HepG2 (cell line): ENCODE results near the gene FBLN7. TPM values are rescaled to one million over a fixed set of nuclear protein-coding genes. Genes with fewer than 3 reads are reported as not detected.

ENCODE experiments used
- ATAC-seq: fragments of 200-7000 bp; cut with Tn5 transposase; 3 replicates; pipeline ENCODE4 v1.9.1; 2020; ENCODE audit warnings: mild to moderate bottlenecking, moderate library complexity
- BruUV-seq: library from RNA; stranded (reverse); fragments of 400-500 nt; replicated peaks from 2 replicates; lab custom pipeline; 2021; lab: Mats Ljungman, UMichigan
- CTCF ChIA-PET: fragments of 300-600 bp; formaldehyde crosslinking; extraction: SDS; loops from one replicate; lab custom pipeline; 2021; ENCODE audit warnings: low total read pairs, inconsistent platforms, low intra/inter-chr PET ratio; lab: Yijun Ruan, JAX
- POLR2A ChIA-PET: fragments of 350-600 bp; sonication (Branson Sonifier 250); formaldehyde crosslinking; loops from one replicate; lab custom pipeline; 2020; ENCODE audit warnings: antibody characterized with exemption, inconsistent platforms; lab: Yijun Ruan, JAX
- DNase-seq: peaks from one replicate; pipeline ENCODE4 v3.0.0-alpha.2; 2015; ENCODE audit warnings: low spot score
- FAIRE-seq: peaks from 3 replicates; lab custom pipeline; 2011; peaks lifted over from hg19 to GRCh38; lab: Jason Lieb, UNC
- H2AFZ ChIP-seq: one replicate; pipeline ENCODE4 v1.6.1; 2011; ENCODE audit warnings: low read length, inconsistent platforms
- H3K27ac ChIP-seq: fragments of 300-600 bp; 3 replicates; pipeline ENCODE4 v1.8.0; 2011; ENCODE audit warnings: mixed run types, mild to moderate bottlenecking, mixed read lengths, low read length, inconsistent platforms; ENCODE audit not compliant: insufficient read depth; ENCODE audit errors: extremely low read length
- H3K27me3 ChIP-seq, 2 experiments: fragments of 200-600 bp in 1 of 2; 2 replicates in 1 of 2; 3 replicates in 1 of 2; pipeline versions ENCODE4 v1.6.0 to v1.8.0; 2011; ENCODE audit warnings: low read length in 2 of 2, mild to moderate bottlenecking in 2 of 2, moderate library complexity in 2 of 2, inconsistent platforms in 1 of 2; ENCODE audit not compliant: insufficient read depth in 2 of 2, control insufficient read depth in 1 of 2
- H3K36me3 ChIP-seq, 2 experiments: fragments of 200-600 bp in 1 of 2; replicated peaks in 1 of 2; 2 replicates in 1 of 2; 3 replicates in 1 of 2; pipeline versions ENCODE4 v1.5.1 to v1.8.0; 2011; ENCODE audit warnings: low read length in 2 of 2, inconsistent platforms in 1 of 2; ENCODE audit not compliant: insufficient read depth in 2 of 2, control insufficient read depth in 1 of 2
- H3K4me1 ChIP-seq: 2 replicates; pipeline ENCODE4 v1.5.1; 2012; ENCODE audit warnings: low read length, inconsistent platforms; ENCODE audit not compliant: insufficient read depth
- H3K4me2 ChIP-seq: 2 replicates; pipeline ENCODE4 v1.6.0; 2011; ENCODE audit warnings: low read depth, low read length, inconsistent platforms
- H3K4me3 ChIP-seq, 3 experiments: fragments of 200-600 bp in 1 of 3; sonication (generic), shearing (Covaris generic) in 1 of 3; replicated peaks in 1 of 3; 2 replicates each; pipeline ENCODE4 v1.5.1; 2011 to 2016; ENCODE audit warnings: low read length in 3 of 3, inconsistent platforms in 2 of 3, low read depth in 2 of 3, mild to moderate bottlenecking in 2 of 3, control low read depth in 1 of 3, mixed read lengths in 1 of 3; ENCODE audit not compliant: insufficient read depth in 1 of 3
- H3K79me2 ChIP-seq: one replicate; pipeline ENCODE4 v1.6.1; 2011; ENCODE audit warnings: low read length, inconsistent platforms; ENCODE audit not compliant: insufficient read depth
- H3K9ac ChIP-seq: 2 replicates; pipeline ENCODE4 v1.6.0; 2011; ENCODE audit warnings: mild to moderate bottlenecking, low read depth, low read length, inconsistent platforms; ENCODE audit not compliant: insufficient read depth
- H3K9me3 ChIP-seq: 2 replicates; pipeline ENCODE4 v1.5.1; 2012; ENCODE audit warnings: mild to moderate bottlenecking, low read length
- H4K20me1 ChIP-seq: 2 replicates; pipeline ENCODE4 v1.6.0; 2011; ENCODE audit warnings: inconsistent platforms, mild to moderate bottlenecking, low read length, moderate library complexity; ENCODE audit not compliant: insufficient read depth
- CEBPB ChIP-seq: IDR thresholded peaks from 2 replicates; pipeline ENCODE4 v1.6.1; 2011; ENCODE audit warnings: low read depth, low read length, improper control_type of control experiment, borderline replicate concordance
- ERF ChIP-seq: IDR thresholded peaks from 2 replicates; pipeline ENCODE4 v1.6.1; 2018; ENCODE audit warnings: missing biosample characterization, missing genetic modification reagents
- KAT2B ChIP-seq: fragments of 150-350 bp; IDR thresholded peaks from 2 replicates; pipeline ENCODE4 v1.6.1; 2014; ENCODE audit warnings: low read depth, low read length, borderline replicate concordance
- KLF13 ChIP-seq: sonication (generic); formaldehyde crosslinking; IDR thresholded peaks from 2 replicates; pipeline ENCODE4 v1.4.0; 2020; ENCODE audit warnings: mild to moderate bottlenecking, missing genetic modification reagents
- PAX8 ChIP-seq: sonication (generic); formaldehyde crosslinking; IDR thresholded peaks from 2 replicates; pipeline ENCODE4 v1.8.0; 2022; ENCODE audit warnings: mild to moderate bottlenecking, missing genetic modification reagents, borderline replicate concordance
- PAXIP1 ChIP-seq: sonication (generic); formaldehyde crosslinking; conservative IDR thresholded peaks from 2 replicates; pipeline ENCODE4 v1.4.0; 2020; ENCODE audit warnings: mild to moderate bottlenecking, missing genetic modification reagents, moderate library complexity
- PCBP2 ChIP-seq: fragments of 200-400 bp; formaldehyde crosslinking; optimal IDR thresholded peaks from 2 replicates; pipeline ENCODE3; 2018; ENCODE audit warnings: low read length, low read depth; ENCODE audit not compliant: poor library complexity, severe bottlenecking
- PHF21A ChIP-seq: sonication (generic); formaldehyde crosslinking; IDR thresholded peaks from 2 replicates; pipeline ENCODE4 v1.5.0; 2020; ENCODE audit warnings: mild to moderate bottlenecking, missing genetic modification reagents
- RFX1 ChIP-seq: fragments of 450-650 bp; IDR thresholded peaks from 2 replicates; pipeline ENCODE4 v1.6.1; 2017
- TBL1XR1 ChIP-seq: fragments of 150-350 bp; IDR thresholded peaks from 2 replicates; pipeline ENCODE4 v1.6.1; 2014; ENCODE audit warnings: borderline replicate concordance, low read length; ENCODE audit not compliant: partially characterized antibody
- ZFP1 ChIP-seq: IDR thresholded peaks from 2 replicates; pipeline ENCODE4 v1.6.1; 2016
- WGBS: methylation state at CpG from one replicate; pipeline ENCODE4 v1.1.6; 2017; ENCODE audit warnings: low lambda C conversion rate; 5-methylcytosine and 5-hydroxymethylcytosine counted together
- in situ Hi-C: cut with HindIII; loops from 2 replicates; pipeline ENCODE4 v1.10.0; 2017; ENCODE audit warnings: low pct_unique_long_range_greater_than_20kb; ENCODE audit not compliant: extremely low pct_ligation_motif_present
- intact Hi-C: fragments of 100-400 bp; cut with micrococcal nuclease; formaldehyde crosslinking; loops from one replicate; pipeline ENCODE4 v1.10.0; 2022; ENCODE audit not compliant: unreplicated experiment
- polyA plus RNA-seq, 8 experiments: library from polyadenylated mRNA; depleted of rRNA in 3 of 8; stranded (reverse) in 7 of 8; unstranded in 1 of 8; fragments of >200 nt; fragmentation: Illumina TruSeq in 4 of 8; extraction: Trizol in 4 of 8; gene quantifications; 2 replicates each; pipeline versions ENCODE4 v1.2.1 to v1.2.3, GENCODE V29; 2011 to 2016; ENCODE audit warnings: low read depth in 4 of 8, missing spikeins in 1 of 8, mixed read lengths in 1 of 8; ENCODE audit not compliant: insufficient read depth in 1 of 8
- total RNA-seq, 5 experiments: library from RNA; depleted of rRNA; stranded (reverse); fragments of >200 nt; fragmentation: Illumina TruSeq; extraction: Trizol; gene quantifications; 2 replicates each; pipeline ENCODE4 v1.2.3, GENCODE V29; 2016; ENCODE audit warnings: low read depth in 1 of 5
- TF ChIP-seq, protein P1 (sequence below): sonication (generic); formaldehyde crosslinking; IDR thresholded peaks from 2 replicates; pipeline ENCODE4 v1.4.0; 2020; ENCODE audit warnings: mild to moderate bottlenecking, missing genetic modification reagents

The FBLN7 gene
- total and polyA plus RNA-seq, 2 of the 13 experiments (the other 11 are each of a cell fraction or from before 2014, with no cell fraction given), result 1.4 to 2.3 TPM

DNA sequence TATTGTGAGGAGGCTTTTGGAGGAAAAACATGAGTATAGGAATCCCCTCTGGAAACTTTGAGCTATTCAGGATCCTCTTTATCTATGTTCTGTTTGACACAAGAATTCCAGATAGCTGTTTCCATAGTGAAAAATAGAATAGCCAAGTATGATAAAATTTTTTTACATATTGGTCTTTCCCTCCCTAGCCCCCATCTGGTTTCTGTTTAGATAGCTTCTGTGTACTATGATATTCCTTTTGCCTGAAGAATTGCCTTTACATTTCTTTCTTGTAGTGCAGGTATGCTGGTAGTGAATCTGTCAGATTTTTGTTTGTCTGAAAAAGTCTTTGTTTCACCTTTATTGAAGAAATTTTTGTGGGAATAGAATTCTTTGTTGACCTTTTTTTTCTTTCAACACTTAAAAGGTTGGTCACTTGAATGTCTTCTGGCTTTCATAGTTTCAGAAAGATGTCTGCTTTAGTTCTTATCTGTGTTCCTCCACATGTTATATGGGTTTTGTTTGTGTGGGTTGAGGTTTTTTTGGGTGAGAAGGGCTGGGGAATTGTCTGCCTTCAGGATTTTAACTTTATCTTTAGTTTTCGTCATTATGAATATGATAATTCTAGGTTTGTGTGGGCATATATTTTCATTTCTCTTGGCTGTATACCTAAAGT, 29.9 kb upstream of the FBLN7 start:
- Histone ChIP-seq H3K4me3 (no peak overlapping the region), H3K79me2 (no peaks in the 10 kb centered on the region), H3K27me3 (no peaks in the 10 kb centered on the region), H2AFZ (no peak overlapping the region), H3K4me1 (no peaks in the 10 kb centered on the region), H3K4me2 (no peak overlapping the region), H3K36me3 (peaks cover 7 to 46% of the 10 kb centered on the region in 2 experiments), H3K27ac (no peak overlapping the region), H4K20me1 (no peaks in the 10 kb centered on the region), H3K9ac (no peak overlapping the region), H3K9me3 (peaks cover 21% of the 10 kb centered on the region)
- no peak for FAIRE-seq
- no peak for ATAC-seq
- CTCF ChIA-PET, result no interaction called here
- intact Hi-C loops (no loop called here), in situ Hi-C loops (no loop called here)
- POLR2A ChIA-PET, result no interaction called here
- TF ChIP-seq TBL1XR1 (no peak), PHF21A (CRISPR knock-in tag) (no peak), KAT2B (no peak)
- TF ChIP-seq, protein P1, sequence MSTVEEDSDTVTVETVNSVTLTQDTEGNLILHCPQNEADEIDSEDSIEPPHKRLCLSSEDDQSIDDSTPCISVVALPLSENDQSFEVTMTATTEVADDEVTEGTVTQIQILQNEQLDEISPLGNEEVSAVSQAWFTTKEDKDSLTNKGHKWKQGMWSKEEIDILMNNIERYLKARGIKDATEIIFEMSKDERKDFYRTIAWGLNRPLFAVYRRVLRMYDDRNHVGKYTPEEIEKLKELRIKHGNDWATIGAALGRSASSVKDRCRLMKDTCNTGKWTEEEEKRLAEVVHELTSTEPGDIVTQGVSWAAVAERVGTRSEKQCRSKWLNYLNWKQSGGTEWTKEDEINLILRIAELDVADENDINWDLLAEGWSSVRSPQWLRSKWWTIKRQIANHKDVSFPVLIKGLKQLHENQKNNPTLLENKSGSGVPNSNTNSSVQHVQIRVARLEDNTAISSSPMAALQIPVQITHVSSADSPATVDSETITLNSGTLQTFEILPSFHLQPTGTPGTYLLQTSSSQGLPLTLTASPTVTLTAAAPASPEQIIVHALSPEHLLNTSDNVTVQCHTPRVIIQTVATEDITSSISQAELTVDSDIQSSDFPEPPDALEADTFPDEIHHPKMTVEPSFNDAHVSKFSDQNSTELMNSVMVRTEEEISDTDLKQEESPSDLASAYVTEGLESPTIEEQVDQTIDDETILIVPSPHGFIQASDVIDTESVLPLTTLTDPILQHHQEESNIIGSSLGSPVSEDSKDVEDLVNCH, result no peak
- no peak for DNase-seq
- BruUV-seq, result no TSS peak
- 100% methylated on average over 1 of the region's 1 CpG for WGBS

DNA sequence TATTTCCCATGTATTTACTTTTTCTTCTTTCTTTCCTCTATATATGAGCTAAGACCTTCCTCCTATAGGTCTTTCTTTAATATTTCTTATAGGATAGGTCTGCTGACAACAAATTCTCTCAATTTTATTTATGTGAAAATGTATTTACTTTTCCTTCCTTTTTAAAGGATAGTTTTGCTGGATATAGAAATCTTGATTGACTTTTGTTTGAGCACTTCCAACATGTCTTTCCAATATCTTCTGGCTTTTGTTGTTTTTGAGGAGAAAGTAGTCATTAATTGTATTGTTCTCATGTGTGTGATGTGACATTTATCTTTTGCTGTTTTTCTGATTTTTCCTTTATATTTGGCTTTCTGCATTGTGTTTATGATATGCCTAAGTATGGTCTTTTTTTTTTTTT, 28.9 kb upstream of the FBLN7 start:
- H3K4me1 ChIP-seq, result no peaks in the 10 kb centered on the region
- no peak overlapping the region for H2AFZ ChIP-seq
- no peak overlapping the region for H3K27ac ChIP-seq
- POLR2A ChIA-PET, result no interaction called here
- peaks cover 8 to 44% of the 10 kb centered on the region in 2 experiments for H3K36me3 ChIP-seq
- H3K9ac ChIP-seq, result no peak overlapping the region
- CTCF ChIA-PET, result no interaction called here
- H3K9me3 ChIP-seq, result peaks cover 21% of the 10 kb centered on the region
- ATAC-seq, result no peak
- no peaks in the 10 kb centered on the region for H3K79me2 ChIP-seq
- intact Hi-C loops, result no loop called here
- no peak overlapping the region for H3K4me2 ChIP-seq
- no peaks in the 10 kb centered on the region for H3K27me3 ChIP-seq
- no TSS peak for BruUV-seq
- in situ Hi-C loops, result no loop called here
- H3K4me3 ChIP-seq, result no peak overlapping the region
- H4K20me1 ChIP-seq, result no peaks in the 10 kb centered on the region
- FAIRE-seq, result no peak
- DNase-seq, result no peak
- no peak for TF ChIP-seq RFX1
- TF ChIP-seq PAX8, result no peak
- no peak for TF ChIP-seq CEBPB
- no peak for TF ChIP-seq PCBP2
- no peak for TF ChIP-seq PAXIP1 (CRISPR knock-in tag)
- TF ChIP-seq KLF13 (CRISPR knock-in tag), result no peak
- no peak for TF ChIP-seq ERF (CRISPR knock-in tag)
- TF ChIP-seq ZFP1 (CRISPR knock-in tag), result peak; percentile 99
